WTC11 (cell line): ENCODE data around the gene STAB2. TPM values are rescaled to one million over a fixed set of nuclear protein-coding genes. Genes with fewer than 3 reads are reported as not detected.

Experiments
- ATAC-seq: fragments of 200-7000 bp; cut with Tn5 transposase; 2 replicates; pipeline ENCODE4 v1.10.0; 2021; ENCODE audit warnings: mild to moderate bottlenecking, moderate library complexity
- CTCF ChIA-PET: fragments of 300-600 bp; sonication (Branson Sonifier 250); formaldehyde crosslinking; loops from one replicate; lab custom pipeline; 2021; ENCODE audit warnings: antibody characterized with exemption; lab: Charles Lee
- POLR2A ChIA-PET: fragments of 350-600 bp; sonication (Branson Sonifier 250); formaldehyde crosslinking; loops from one replicate; lab custom pipeline; 2021; ENCODE audit warnings: antibody characterized with exemption; lab: Charles Lee
- DNase-seq: peaks from one replicate; pipeline ENCODE4 v3.0.0; 2021; ENCODE audit warnings: low spot score
- H3K27ac Mint-ChIP-seq: 2 replicates; pipeline ENCODE4 v1.8.0; 2021; ENCODE audit warnings: mixed read lengths
- H3K27me3 Mint-ChIP-seq: 2 replicates; pipeline ENCODE4 v1.8.0; 2021; ENCODE audit warnings: low read depth, mild to moderate bottlenecking, moderate library complexity, mixed read lengths
- H3K36me3 Mint-ChIP-seq: 2 replicates; pipeline ENCODE4 v1.8.0; 2021; ENCODE audit warnings: mixed read lengths
- H3K4me1 Mint-ChIP-seq: 2 replicates; pipeline ENCODE4 v1.8.0; 2022; ENCODE audit warnings: mixed read lengths
- H3K4me3 Mint-ChIP-seq: 2 replicates; pipeline ENCODE4 v1.8.0; 2021; ENCODE audit warnings: mild to moderate bottlenecking, moderate library complexity, mixed read lengths
- H3K9me3 Mint-ChIP-seq: 2 replicates; pipeline ENCODE4 v1.8.0; 2021; ENCODE audit warnings: mixed read lengths
- MXD4 ChIP-seq: fragments of 250-450 bp; sonication (Bioruptor Pico); IDR thresholded peaks from 2 replicates; pipeline ENCODE4 v1.8.0; 2021; ENCODE audit warnings: mild to moderate bottlenecking, moderate library complexity, borderline replicate concordance
- NR2C2 ChIP-seq: sonication (generic); formaldehyde crosslinking; IDR thresholded peaks from 2 replicates; pipeline ENCODE4 v1.8.0; 2022; ENCODE audit warnings: mild to moderate bottlenecking, missing genetic modification reagents
- RELA ChIP-seq: sonication (generic); formaldehyde crosslinking; IDR thresholded peaks from 2 replicates; pipeline ENCODE4 v1.8.1; 2022; ENCODE audit warnings: missing genetic modification reagents, mild to moderate bottlenecking, borderline replicate concordance
- RORB ChIP-seq: fragments of 250-450 bp; sonication (Bioruptor Pico); IDR thresholded peaks from 2 replicates; pipeline ENCODE4 v1.9.0; 2021; ENCODE audit warnings: mild to moderate bottlenecking
- SMAD4 ChIP-seq: sonication (generic); formaldehyde crosslinking; IDR thresholded peaks from 2 replicates; pipeline ENCODE4 v1.8.0; 2022; ENCODE audit warnings: mild to moderate bottlenecking, missing genetic modification reagents
- SOX15 ChIP-seq: fragments of 250-450 bp; sonication (Bioruptor Pico); IDR thresholded peaks from 2 replicates; pipeline ENCODE4 v1.9.0; 2021; ENCODE audit warnings: mild to moderate bottlenecking
- SP1 ChIP-seq: sonication (generic); formaldehyde crosslinking; conservative IDR thresholded peaks from 2 replicates; pipeline ENCODE4 v1.8.1; 2022; ENCODE audit warnings: missing genetic modification reagents
- ZBTB21 ChIP-seq: sonication (generic); formaldehyde crosslinking; IDR thresholded peaks from 2 replicates; pipeline ENCODE4 v1.8.1; 2023; ENCODE audit warnings: mild to moderate bottlenecking, missing genetic modification reagents, borderline replicate concordance
- ZNF219 ChIP-seq: sonication (generic); formaldehyde crosslinking; IDR thresholded peaks from 2 replicates; pipeline ENCODE4 v1.8.0; 2023; ENCODE audit warnings: missing genetic modification reagents, mild to moderate bottlenecking, borderline replicate concordance
- ZNF232 ChIP-seq: sonication (generic); formaldehyde crosslinking; IDR thresholded peaks from 2 replicates; pipeline ENCODE4 v1.8.0; 2022; ENCODE audit warnings: mild to moderate bottlenecking, missing genetic modification reagents
- total RNA-seq: library from RNA; stranded (reverse); gene quantifications from 3 replicates; pipeline ENCODE4 v1.2.3, GENCODE V29; 2021
- TF ChIP-seq, protein P1 (sequence below): sonication (generic); formaldehyde crosslinking; IDR thresholded peaks from 2 replicates; pipeline ENCODE4 v1.8.1; 2023; ENCODE audit warnings: mild to moderate bottlenecking, missing genetic modification reagents, borderline replicate concordance
- TF ChIP-seq, protein P2 (sequence below): sonication (generic); formaldehyde crosslinking; IDR thresholded peaks from 2 replicates; pipeline ENCODE4 v1.8.0; 2022; ENCODE audit warnings: mild to moderate bottlenecking, missing genetic modification reagents
- TF ChIP-seq, protein P3 (sequence below): fragments of 250-450 bp; sonication (Bioruptor Pico); IDR thresholded peaks from 2 replicates; pipeline ENCODE4 v2.1.2; 2022; ENCODE audit warnings: mild to moderate bottlenecking, moderate library complexity
- TF ChIP-seq, protein P4 (sequence below): sonication (generic); formaldehyde crosslinking; IDR thresholded peaks from 2 replicates; pipeline ENCODE4 v1.8.1; 2023; ENCODE audit warnings: mild to moderate bottlenecking, missing genetic modification reagents, moderate library complexity
- TF ChIP-seq, protein P5 (sequence below): sonication (generic); formaldehyde crosslinking; IDR thresholded peaks from 2 replicates; pipeline ENCODE4 v1.8.0; 2023; ENCODE audit warnings: missing genetic modification reagents, mild to moderate bottlenecking, borderline replicate concordance
- TF ChIP-seq, protein P6 (sequence below): sonication (generic); formaldehyde crosslinking; IDR thresholded peaks from 2 replicates; pipeline ENCODE4 v1.8.0; 2022; ENCODE audit warnings: mild to moderate bottlenecking, missing genetic modification reagents
- TF ChIP-seq, protein P7 (sequence below): sonication (generic); formaldehyde crosslinking; conservative IDR thresholded peaks from 2 replicates; pipeline ENCODE4 v1.8.1; 2022; ENCODE audit warnings: mild to moderate bottlenecking, missing genetic modification reagents

Gene STAB2
- total RNA-seq, 1 experiment from 2014 or later = 0.48 TPM

DNA sequence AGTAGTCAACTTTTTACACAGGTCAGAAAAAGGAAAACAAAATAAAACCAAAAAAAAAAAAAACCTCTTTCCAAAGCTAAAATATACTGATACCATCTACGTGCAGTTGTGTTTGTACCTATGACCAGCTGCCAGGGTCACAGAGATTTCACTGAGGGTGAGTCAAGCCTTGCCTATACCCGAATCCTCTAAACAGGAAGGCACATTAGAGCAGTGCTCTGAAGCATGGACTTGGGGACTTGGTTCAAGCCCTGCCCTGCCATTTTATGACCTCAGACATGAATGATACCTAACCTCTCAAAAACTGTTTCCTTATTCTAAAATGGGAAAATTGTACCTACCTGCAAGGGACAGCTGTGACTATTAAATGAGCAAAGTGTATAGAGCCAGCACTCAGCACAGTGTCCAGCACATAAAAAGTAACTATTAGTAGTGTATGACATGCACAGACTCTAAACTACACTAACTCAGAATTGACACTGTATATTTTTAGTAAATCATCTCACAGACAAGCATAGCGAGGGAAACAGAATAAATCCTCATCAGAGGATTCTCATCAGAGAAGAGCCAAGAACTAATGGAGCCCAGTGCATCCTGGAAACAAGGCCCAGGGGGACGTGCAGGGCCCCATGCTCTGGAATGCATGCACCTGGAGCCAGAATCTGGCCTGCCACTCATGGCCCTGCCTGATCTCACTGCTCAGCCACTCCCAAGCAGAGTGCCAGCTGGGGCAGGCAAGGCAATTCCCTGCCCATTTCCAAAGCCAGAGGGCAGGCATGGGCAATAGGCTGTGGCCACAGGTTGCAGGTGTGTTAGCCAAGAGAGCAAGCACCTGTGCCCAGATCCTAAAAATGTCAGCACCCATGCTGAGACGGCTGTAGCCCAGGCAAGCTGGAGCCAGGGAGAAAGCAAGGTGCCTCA lies 196.9 kb downstream of the STAB2 start:
- Mint-ChIP-seq H3K27me3 (no peaks in the 10 kb centered on the region), H3K36me3 (peaks cover 24% of the 10 kb centered on the region), H3K4me3 (no peak overlapping the region), H3K4me1 (no peaks in the 10 kb centered on the region), H3K27ac (no peak overlapping the region), H3K9me3 (no peaks in the 10 kb centered on the region)
- CTCF ChIA-PET = no interaction called here
- TF ChIP-seq SOX15 = no peak
- TF ChIP-seq, protein P1, sequence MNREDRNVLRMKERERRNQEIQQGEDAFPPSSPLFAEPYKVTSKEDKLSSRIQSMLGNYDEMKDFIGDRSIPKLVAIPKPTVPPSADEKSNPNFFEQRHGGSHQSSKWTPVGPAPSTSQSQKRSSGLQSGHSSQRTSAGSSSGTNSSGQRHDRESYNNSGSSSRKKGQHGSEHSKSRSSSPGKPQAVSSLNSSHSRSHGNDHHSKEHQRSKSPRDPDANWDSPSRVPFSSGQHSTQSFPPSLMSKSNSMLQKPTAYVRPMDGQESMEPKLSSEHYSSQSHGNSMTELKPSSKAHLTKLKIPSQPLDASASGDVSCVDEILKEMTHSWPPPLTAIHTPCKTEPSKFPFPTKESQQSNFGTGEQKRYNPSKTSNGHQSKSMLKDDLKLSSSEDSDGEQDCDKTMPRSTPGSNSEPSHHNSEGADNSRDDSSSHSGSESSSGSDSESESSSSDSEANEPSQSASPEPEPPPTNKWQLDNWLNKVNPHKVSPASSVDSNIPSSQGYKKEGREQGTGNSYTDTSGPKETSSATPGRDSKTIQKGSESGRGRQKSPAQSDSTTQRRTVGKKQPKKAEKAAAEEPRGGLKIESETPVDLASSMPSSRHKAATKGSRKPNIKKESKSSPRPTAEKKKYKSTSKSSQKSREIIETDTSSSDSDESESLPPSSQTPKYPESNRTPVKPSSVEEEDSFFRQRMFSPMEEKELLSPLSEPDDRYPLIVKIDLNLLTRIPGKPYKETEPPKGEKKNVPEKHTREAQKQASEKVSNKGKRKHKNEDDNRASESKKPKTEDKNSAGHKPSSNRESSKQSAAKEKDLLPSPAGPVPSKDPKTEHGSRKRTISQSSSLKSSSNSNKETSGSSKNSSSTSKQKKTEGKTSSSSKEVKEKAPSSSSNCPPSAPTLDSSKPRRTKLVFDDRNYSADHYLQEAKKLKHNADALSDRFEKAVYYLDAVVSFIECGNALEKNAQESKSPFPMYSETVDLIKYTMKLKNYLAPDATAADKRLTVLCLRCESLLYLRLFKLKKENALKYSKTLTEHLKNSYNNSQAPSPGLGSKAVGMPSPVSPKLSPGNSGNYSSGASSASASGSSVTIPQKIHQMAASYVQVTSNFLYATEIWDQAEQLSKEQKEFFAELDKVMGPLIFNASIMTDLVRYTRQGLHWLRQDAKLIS (CRISPR knock-in tag) = no peak
- TF ChIP-seq, protein P2, sequence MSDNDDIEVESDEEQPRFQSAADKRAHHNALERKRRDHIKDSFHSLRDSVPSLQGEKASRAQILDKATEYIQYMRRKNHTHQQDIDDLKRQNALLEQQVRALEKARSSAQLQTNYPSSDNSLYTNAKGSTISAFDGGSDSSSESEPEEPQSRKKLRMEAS = no peak
- TF ChIP-seq, protein P3, sequence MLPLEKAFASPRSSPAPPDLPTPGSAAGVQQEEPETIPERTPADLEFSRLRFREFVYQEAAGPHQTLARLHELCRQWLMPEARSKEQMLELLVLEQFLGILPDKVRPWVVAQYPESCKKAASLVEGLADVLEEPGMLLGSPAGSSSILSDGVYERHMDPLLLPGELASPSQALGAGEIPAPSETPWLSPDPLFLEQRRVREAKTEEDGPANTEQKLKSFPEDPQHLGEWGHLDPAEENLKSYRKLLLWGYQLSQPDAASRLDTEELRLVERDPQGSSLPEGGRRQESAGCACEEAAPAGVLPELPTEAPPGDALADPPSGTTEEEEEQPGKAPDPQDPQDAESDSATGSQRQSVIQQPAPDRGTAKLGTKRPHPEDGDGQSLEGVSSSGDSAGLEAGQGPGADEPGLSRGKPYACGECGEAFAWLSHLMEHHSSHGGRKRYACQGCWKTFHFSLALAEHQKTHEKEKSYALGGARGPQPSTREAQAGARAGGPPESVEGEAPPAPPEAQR (CRISPR knock-in tag) = no peak
- TF ChIP-seq MXD4 (CRISPR knock-in tag) = no peak
- TF ChIP-seq NR2C2 (CRISPR knock-in tag) = no peak
- no peak for TF ChIP-seq SP1 (CRISPR knock-in tag)
- TF ChIP-seq, protein P4, sequence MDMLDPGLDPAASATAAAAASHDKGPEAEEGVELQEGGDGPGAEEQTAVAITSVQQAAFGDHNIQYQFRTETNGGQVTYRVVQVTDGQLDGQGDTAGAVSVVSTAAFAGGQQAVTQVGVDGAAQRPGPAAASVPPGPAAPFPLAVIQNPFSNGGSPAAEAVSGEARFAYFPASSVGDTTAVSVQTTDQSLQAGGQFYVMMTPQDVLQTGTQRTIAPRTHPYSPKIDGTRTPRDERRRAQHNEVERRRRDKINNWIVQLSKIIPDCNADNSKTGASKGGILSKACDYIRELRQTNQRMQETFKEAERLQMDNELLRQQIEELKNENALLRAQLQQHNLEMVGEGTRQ (CRISPR knock-in tag) = no peak
- DNase-seq = no peak
- ATAC-seq = no peak
- POLR2A ChIA-PET = no interaction called here

DNA sequence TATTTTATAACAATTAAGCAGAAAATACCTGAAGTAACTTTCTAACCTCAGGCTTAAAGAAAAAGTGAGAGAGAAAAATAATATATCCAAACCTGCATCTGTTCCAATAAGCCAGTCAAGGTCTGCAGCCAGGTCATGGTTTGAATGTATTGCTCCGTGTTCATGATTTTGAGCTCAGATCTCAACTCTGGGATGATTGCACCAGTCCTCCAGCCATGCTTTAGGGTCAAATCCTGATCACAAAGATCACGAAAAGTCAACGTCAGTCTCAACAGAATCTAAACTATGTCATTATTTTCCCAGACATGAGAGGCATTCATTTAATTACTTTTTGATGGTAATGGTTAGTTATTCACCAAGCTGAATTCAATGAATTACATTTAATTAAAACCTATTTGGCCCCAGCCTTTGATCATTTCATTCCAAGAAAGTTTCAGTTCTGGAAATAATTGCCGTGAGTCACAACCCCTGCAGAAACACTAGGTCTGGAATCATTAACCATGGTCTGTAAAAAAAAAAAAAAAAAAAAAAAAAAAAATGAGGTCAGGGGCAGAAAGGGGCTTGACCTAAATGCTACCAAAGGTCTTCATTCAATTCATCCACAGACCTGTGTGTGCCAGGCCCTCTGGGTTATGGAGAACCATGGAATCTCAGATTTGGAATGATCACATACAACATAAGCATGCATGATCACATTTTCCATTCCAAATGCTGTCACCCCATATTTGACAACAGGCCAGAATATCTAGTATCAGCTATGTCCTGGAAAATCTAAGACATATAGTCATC lies 198.4 kb downstream of the STAB2 start:
- no peak overlapping the region for H3K4me3 Mint-ChIP-seq
- ATAC-seq (no peak), DNase-seq (no peak)
- no peaks in the 10 kb centered on the region for H3K4me1 Mint-ChIP-seq
- H3K27me3 Mint-ChIP-seq = no peaks in the 10 kb centered on the region
- no peaks in the 10 kb centered on the region for H3K9me3 Mint-ChIP-seq
- no peak overlapping the region for H3K27ac Mint-ChIP-seq
- CTCF ChIA-PET = no interaction called here
- POLR2A ChIA-PET = no interaction called here
- peaks cover 21% of the 10 kb centered on the region for H3K36me3 Mint-ChIP-seq
- TF ChIP-seq RORB (CRISPR knock-in tag) = no peak
- no peak for TF ChIP-seq SOX15
- TF ChIP-seq ZNF219 (CRISPR knock-in tag) = no peak
- TF ChIP-seq RELA (CRISPR knock-in tag) = no peak
- no peak for TF ChIP-seq ZNF232
- TF ChIP-seq, protein P5, sequence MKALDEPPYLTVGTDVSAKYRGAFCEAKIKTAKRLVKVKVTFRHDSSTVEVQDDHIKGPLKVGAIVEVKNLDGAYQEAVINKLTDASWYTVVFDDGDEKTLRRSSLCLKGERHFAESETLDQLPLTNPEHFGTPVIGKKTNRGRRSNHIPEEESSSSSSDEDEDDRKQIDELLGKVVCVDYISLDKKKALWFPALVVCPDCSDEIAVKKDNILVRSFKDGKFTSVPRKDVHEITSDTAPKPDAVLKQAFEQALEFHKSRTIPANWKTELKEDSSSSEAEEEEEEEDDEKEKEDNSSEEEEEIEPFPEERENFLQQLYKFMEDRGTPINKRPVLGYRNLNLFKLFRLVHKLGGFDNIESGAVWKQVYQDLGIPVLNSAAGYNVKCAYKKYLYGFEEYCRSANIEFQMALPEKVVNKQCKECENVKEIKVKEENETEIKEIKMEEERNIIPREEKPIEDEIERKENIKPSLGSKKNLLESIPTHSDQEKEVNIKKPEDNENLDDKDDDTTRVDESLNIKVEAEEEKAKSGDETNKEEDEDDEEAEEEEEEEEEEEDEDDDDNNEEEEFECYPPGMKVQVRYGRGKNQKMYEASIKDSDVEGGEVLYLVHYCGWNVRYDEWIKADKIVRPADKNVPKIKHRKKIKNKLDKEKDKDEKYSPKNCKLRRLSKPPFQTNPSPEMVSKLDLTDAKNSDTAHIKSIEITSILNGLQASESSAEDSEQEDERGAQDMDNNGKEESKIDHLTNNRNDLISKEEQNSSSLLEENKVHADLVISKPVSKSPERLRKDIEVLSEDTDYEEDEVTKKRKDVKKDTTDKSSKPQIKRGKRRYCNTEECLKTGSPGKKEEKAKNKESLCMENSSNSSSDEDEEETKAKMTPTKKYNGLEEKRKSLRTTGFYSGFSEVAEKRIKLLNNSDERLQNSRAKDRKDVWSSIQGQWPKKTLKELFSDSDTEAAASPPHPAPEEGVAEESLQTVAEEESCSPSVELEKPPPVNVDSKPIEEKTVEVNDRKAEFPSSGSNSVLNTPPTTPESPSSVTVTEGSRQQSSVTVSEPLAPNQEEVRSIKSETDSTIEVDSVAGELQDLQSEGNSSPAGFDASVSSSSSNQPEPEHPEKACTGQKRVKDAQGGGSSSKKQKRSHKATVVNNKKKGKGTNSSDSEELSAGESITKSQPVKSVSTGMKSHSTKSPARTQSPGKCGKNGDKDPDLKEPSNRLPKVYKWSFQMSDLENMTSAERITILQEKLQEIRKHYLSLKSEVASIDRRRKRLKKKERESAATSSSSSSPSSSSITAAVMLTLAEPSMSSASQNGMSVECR = no peak
- TF ChIP-seq, protein P4 (CRISPR knock-in tag) = no peak
- TF ChIP-seq, protein P6, sequence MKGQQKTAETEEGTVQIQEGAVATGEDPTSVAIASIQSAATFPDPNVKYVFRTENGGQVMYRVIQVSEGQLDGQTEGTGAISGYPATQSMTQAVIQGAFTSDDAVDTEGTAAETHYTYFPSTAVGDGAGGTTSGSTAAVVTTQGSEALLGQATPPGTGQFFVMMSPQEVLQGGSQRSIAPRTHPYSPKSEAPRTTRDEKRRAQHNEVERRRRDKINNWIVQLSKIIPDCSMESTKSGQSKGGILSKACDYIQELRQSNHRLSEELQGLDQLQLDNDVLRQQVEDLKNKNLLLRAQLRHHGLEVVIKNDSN (CRISPR knock-in tag) = no peak
- no peak for TF ChIP-seq SMAD4 (CRISPR knock-in tag)
- TF ChIP-seq, protein P7, sequence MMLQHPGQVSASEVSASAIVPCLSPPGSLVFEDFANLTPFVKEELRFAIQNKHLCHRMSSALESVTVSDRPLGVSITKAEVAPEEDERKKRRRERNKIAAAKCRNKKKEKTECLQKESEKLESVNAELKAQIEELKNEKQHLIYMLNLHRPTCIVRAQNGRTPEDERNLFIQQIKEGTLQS (CRISPR knock-in tag) = no peak
- no peak for TF ChIP-seq ZBTB21 (CRISPR knock-in tag)
- TF ChIP-seq, protein P3 (CRISPR knock-in tag) = no peak
